H1 (cell line): Measurements from ENCODE around the gene ECSIT. TPM values are rescaled to one million over a fixed set of nuclear protein-coding genes. Genes with fewer than 3 reads are reported as not detected.

Source experiments
- CTCF ChIA-PET: fragments of 300-600 bp; sonication (Branson Sonifier 250); formaldehyde crosslinking; loops from one replicate; lab custom pipeline; 2021; ENCODE audit not compliant: partially characterized antibody; lab: Charles Lee
- POLR2A ChIA-PET: fragments of 300-600 bp; sonication (Branson Sonifier 250); formaldehyde crosslinking; loops from one replicate; lab custom pipeline; 2021; ENCODE audit warnings: inconsistent platforms; ENCODE audit not compliant: partially characterized antibody; lab: Charles Lee
- DNase-seq, 2 experiments: peaks; one replicate each; pipeline versions ENCODE4 v3.0.0 to v3.0.0-alpha.2; 2010 to 2022; ENCODE audit warnings: low spot score in 2 of 2, low read depth in 1 of 2, mixed read lengths in 1 of 2
- FAIRE-seq: peaks from 2 replicates; lab custom pipeline; 2011; peaks lifted over from hg19 to GRCh38; lab: Jason Lieb, UNC
- H2AFZ ChIP-seq: 2 replicates; pipeline ENCODE4 v1.8.1; 2012; ENCODE audit warnings: low read length, inconsistent platforms
- H2AK5ac ChIP-seq: 2 replicates; pipeline ENCODE4 v1.6.1; 2013; ENCODE audit warnings: low read depth, low read length
- H2BK120ac ChIP-seq: replicated peaks from 2 replicates; pipeline ENCODE3; 2013; ENCODE audit warnings: low read depth, low read length, inconsistent platforms
- H2BK12ac ChIP-seq: 2 replicates; pipeline ENCODE4 v1.6.1; 2013; ENCODE audit warnings: low read depth, low read length
- H2BK15ac ChIP-seq: 2 replicates; pipeline ENCODE4 v1.6.1; 2013; ENCODE audit warnings: low read length
- H2BK20ac ChIP-seq: 2 replicates; pipeline ENCODE4 v1.6.1; 2013; ENCODE audit warnings: low read length
- H2BK5ac ChIP-seq: 2 replicates; pipeline ENCODE4 v1.6.1; 2013; ENCODE audit warnings: low read depth, low read length
- H3K14ac ChIP-seq: 2 replicates; pipeline ENCODE4 v1.6.1; 2013; ENCODE audit warnings: inconsistent platforms; ENCODE audit not compliant: insufficient read length
- H3K18ac ChIP-seq: 2 replicates; pipeline ENCODE4 v1.6.1; 2013; ENCODE audit warnings: low read length; ENCODE audit errors: extremely low read depth
- H3K23ac ChIP-seq: 2 replicates; pipeline ENCODE4 v1.6.1; 2013; ENCODE audit warnings: inconsistent platforms; ENCODE audit not compliant: insufficient read length
- H3K23me2 ChIP-seq: 2 replicates; pipeline ENCODE4 v1.6.1; 2013; ENCODE audit warnings: low read depth, low read length
- H3K27ac ChIP-seq: 2 replicates; pipeline ENCODE4 v1.6.1; 2011; ENCODE audit warnings: low read depth, low read length, inconsistent platforms
- H3K27me3 ChIP-seq, 4 experiments: replicated peaks in 1 of 4; 1 replicate in 1 of 4; 2 replicates in 3 of 4; pipeline versions ENCODE4 v1.6.1 to v1.8.1; 2011 to 2013; ENCODE audit warnings: low read length in 3 of 4, mild to moderate bottlenecking in 3 of 4, inconsistent platforms in 2 of 4, mixed read lengths in 2 of 4, moderate library complexity in 1 of 4; ENCODE audit not compliant: control insufficient read depth in 3 of 4, insufficient read depth in 3 of 4; ENCODE audit errors: extremely low read depth in 1 of 4
- H3K36me3 ChIP-seq, 4 experiments: 2 replicates each; pipeline versions ENCODE4 v1.6.1 to v1.8.1; 2011 to 2013; ENCODE audit warnings: mild to moderate bottlenecking in 4 of 4, low read length in 3 of 4, moderate library complexity in 2 of 4, control low read depth in 1 of 4, inconsistent platforms in 1 of 4; ENCODE audit not compliant: insufficient read depth in 4 of 4, control insufficient read depth in 2 of 4
- H3K4ac ChIP-seq: replicated peaks from 2 replicates; pipeline ENCODE3; 2013; ENCODE audit warnings: low read length, low read depth, mixed read lengths, inconsistent platforms; ENCODE audit not compliant: insufficient read length
- H3K4me1 ChIP-seq, 4 experiments: replicated peaks in 1 of 4; 1 replicate in 1 of 4; 2 replicates in 3 of 4; pipeline versions ENCODE4 v1.6.1 to v1.8.1; 2011 to 2013; ENCODE audit warnings: low read length in 3 of 4, inconsistent platforms in 2 of 4, mixed read lengths in 1 of 4; ENCODE audit not compliant: insufficient read depth in 4 of 4, control insufficient read depth in 3 of 4
- H3K4me2 ChIP-seq, 2 experiments: 2 replicates each; pipeline versions ENCODE4 v1.6.1 to v1.8.1; 2011 to 2013; ENCODE audit warnings: low read depth in 2 of 2, low read length in 2 of 2, control low read depth in 1 of 2, inconsistent platforms in 1 of 2, mild to moderate bottlenecking in 1 of 2; ENCODE audit not compliant: insufficient read depth in 1 of 2
- H3K4me3 ChIP-seq, 4 experiments: fragments of 200-600, 300-600 bp in 1 of 4; sonication (generic), shearing (Covaris generic), sonication (Bioruptor Twin) in 1 of 4; 2 replicates each; pipeline versions ENCODE4 v1.5.1 to v1.8.1; 2011 to 2016; ENCODE audit warnings: low read length in 4 of 4, low read depth in 3 of 4, control low read depth in 2 of 4, inconsistent platforms in 2 of 4, mild to moderate bottlenecking in 2 of 4, mixed read lengths in 1 of 4, moderate library complexity in 1 of 4; ENCODE audit not compliant: insufficient read depth in 2 of 4; ENCODE audit errors: extremely low read depth in 1 of 4
- H3K56ac ChIP-seq: replicated peaks from 2 replicates; pipeline ENCODE3; 2013; ENCODE audit warnings: low read depth, mild to moderate bottlenecking, mixed read lengths, low read length, inconsistent platforms; ENCODE audit not compliant: insufficient read length
- H3K79me1 ChIP-seq: 2 replicates; pipeline ENCODE4 v1.6.1; 2013; ENCODE audit warnings: low read depth, low read length, control low read depth
- H3K79me2 ChIP-seq, 2 experiments: 2 replicates each; pipeline versions ENCODE4 v1.6.1 to v1.8.1; 2012 to 2013; ENCODE audit warnings: low read length in 2 of 2, mild to moderate bottlenecking in 2 of 2, inconsistent platforms in 1 of 2; ENCODE audit not compliant: insufficient read depth in 2 of 2, control insufficient read depth in 1 of 2
- H3K9ac ChIP-seq, 4 experiments: replicated peaks in 1 of 4; 1 replicate in 1 of 4; 2 replicates in 3 of 4; pipeline versions ENCODE4 v1.6.1 to v1.8.1; 2011 to 2013; ENCODE audit warnings: low read depth in 3 of 4, low read length in 3 of 4, control low read depth in 2 of 4, mild to moderate bottlenecking in 2 of 4, moderate library complexity in 2 of 4, inconsistent platforms in 1 of 4; ENCODE audit errors: extremely low read depth in 1 of 4
- H3K9me3 ChIP-seq, 2 experiments: 2 replicates each; pipeline versions ENCODE4 v1.6.1 to v1.8.1; 2012 to 2013; ENCODE audit warnings: mild to moderate bottlenecking in 2 of 2, moderate library complexity in 2 of 2, control low read depth in 1 of 2, inconsistent platforms in 1 of 2, low read depth in 1 of 2, low read length in 1 of 2, mixed read lengths in 1 of 2; ENCODE audit not compliant: insufficient read depth in 2 of 2
- H4K20me1 ChIP-seq, 2 experiments: replicated peaks in 1 of 2; 2 replicates each; pipeline versions ENCODE3 to v1.8.1; 2011 to 2013; ENCODE audit warnings: inconsistent platforms in 2 of 2, low read length in 2 of 2, mild to moderate bottlenecking in 1 of 2; ENCODE audit not compliant: insufficient read depth in 2 of 2, control insufficient read depth in 1 of 2
- H4K5ac ChIP-seq: 2 replicates; pipeline ENCODE4 v1.6.1; 2013; ENCODE audit warnings: low read length, low read depth, mixed read lengths, inconsistent platforms; ENCODE audit not compliant: insufficient read length
- H4K8ac ChIP-seq: 2 replicates; pipeline ENCODE4 v1.8.0; 2013; ENCODE audit warnings: mild to moderate bottlenecking, moderate library complexity, low read length, inconsistent platforms; ENCODE audit not compliant: insufficient read depth; ENCODE audit errors: extremely low read depth
- H4K91ac ChIP-seq: replicated peaks from 2 replicates; pipeline ENCODE3; 2013; ENCODE audit warnings: low read length, mixed read lengths, inconsistent platforms; ENCODE audit not compliant: insufficient read length
- EP300 ChIP-seq, 2 experiments: IDR thresholded peaks; 1 replicate in 1 of 2; 2 replicates in 1 of 2; pipeline ENCODE4 v1.6.1; 2011 to 2012; ENCODE audit warnings: low read depth in 2 of 2, low read length in 2 of 2, mild to moderate bottlenecking in 2 of 2, borderline replicate concordance in 1 of 2, inconsistent platforms in 1 of 2, moderate library complexity in 1 of 2
- JUN ChIP-seq: IDR thresholded peaks from 2 replicates; pipeline ENCODE4 v1.6.1; 2011; ENCODE audit warnings: low read depth, mild to moderate bottlenecking, improper control_type of control experiment, low read length
- POLR2AphosphoS5 ChIP-seq: IDR thresholded peaks from 2 replicates; pipeline ENCODE4 v1.6.1; 2011; ENCODE audit warnings: low read depth, low read length
- RFX5 ChIP-seq: IDR thresholded peaks from 2 replicates; pipeline ENCODE4 v1.6.1; 2011; ENCODE audit warnings: low read depth, low read length, improper control_type of control experiment, borderline replicate concordance
- TAF1 ChIP-seq: IDR thresholded peaks from 2 replicates; pipeline ENCODE4 v1.6.1; 2011; ENCODE audit warnings: mild to moderate bottlenecking, low read depth, low read length
- WGBS, 2 experiments: shearing (Covaris generic) in 1 of 2; methylation state at CpG; one replicate each; pipeline versions ENCODE4 v1.1.6 to v1.1.7; 2013 to 2015; ENCODE audit warnings: low lambda C conversion rate in 2 of 2, mixed read lengths in 2 of 2, inconsistent platforms in 1 of 2, low coverage in 1 of 2, missing lambda C conversion rate in 1 of 2; ENCODE audit not compliant: insufficient replicate concordance in 2 of 2, insufficient coverage in 1 of 2, insufficient read length in 1 of 2; ENCODE audit errors: extremely low coverage in 1 of 2, missing lambda C conversion rate in 1 of 2; 5-methylcytosine and 5-hydroxymethylcytosine counted together
- polyA plus RNA-seq, 7 experiments: library from polyadenylated mRNA; depleted of rRNA in 3 of 7; stranded (reverse) in 5 of 7; unstranded in 2 of 7; fragments of >200 nt in 5 of 7; fragments of 200-250 nt in 2 of 7; gene quantifications; 1 replicate in 5 of 7; 2 replicates in 1 of 7; 4 replicates in 1 of 7; pipeline versions ENCODE4 v1.2.1 to v1.2.3, GENCODE V29; 2011 to 2013; ENCODE audit warnings: missing spikeins in 2 of 7, mixed read lengths in 2 of 7
- total RNA-seq: library from RNA; stranded (reverse); fragmentation: NEBNext Ultra II Directional; extraction: Animal tissue kit (Norgen Biotek cat#: 25700); gene quantifications from 2 replicates; pipeline ENCODE4 v1.2.1, GENCODE V29; 2021

Gene ECSIT
- total and polyA plus RNA-seq, 2 of the 8 experiments (the other 6 are each of a cell fraction or from before 2014, with no cell fraction given), result 55.7 to 74.1 TPM

- peaks cover 4% of the 10 kb centered on the region for H3K79me1 ChIP-seq
- no peaks in the 10 kb centered on the region; a peak in 1 of 4 replicates for H3K79me2 ChIP-seq
- no peaks in the 10 kb centered on the region for H3K27me3 ChIP-seq
- ChIA-PET CTCF (interaction anchor here (0.6 to 1.4 kb wide), 2 partner anchors 46 to 1277 kb away, joined by 3 to 4 read pairs; no protein-coding TSS in a partner anchor), POLR2A (interaction anchor here (2.6 kb wide), 1 partner anchor 18 kb away, joined by 7 read pairs; no protein-coding TSS in a partner anchor)
- no peak overlapping the region for H3K27ac ChIP-seq
- H3K4me2 ChIP-seq, result no peak overlapping the region
- peaks cover 0 to 4% (median 2%) of the 10 kb centered on the region in 4 experiments; a peak in 3 of 7 replicates for H3K4me1 ChIP-seq
- no peak overlapping the region for H2BK5ac ChIP-seq
- H4K5ac ChIP-seq, result no peak overlapping the region
- no peak overlapping the region for H4K8ac ChIP-seq
- DNase-seq, result no peak
- 87% methylated on average over 7 of the region's 7 CpGs; no CpG with 5 or more reads in 1 of the 2 experiments for WGBS, 2 experiments
- H3K9ac ChIP-seq, result no peak overlapping the region
- no peak overlapping the region for H3K18ac ChIP-seq
- H3K14ac ChIP-seq, result no peak overlapping the region
- H3K23ac ChIP-seq, result no peak overlapping the region
- peaks cover 1 to 3% of the 10 kb centered on the region in 2 experiments for H4K20me1 ChIP-seq
- H2BK15ac ChIP-seq, result no peak overlapping the region
- H2BK12ac ChIP-seq, result no peak overlapping the region
- FAIRE-seq, result no peak
- H3K4me3 ChIP-seq, result no peak overlapping the region
- H3K9me3 ChIP-seq, result no peaks in the 10 kb centered on the region
- no peak overlapping the region for H2AK5ac ChIP-seq
- H3K36me3 ChIP-seq, result peaks cover 0 to under 1% (median 0%) of the 10 kb centered on the region in 4 experiments; a peak in 1 of 8 replicates
- no peak overlapping the region for H4K91ac ChIP-seq
- H2BK20ac ChIP-seq, result no peak overlapping the region
- no peak overlapping the region for H3K56ac ChIP-seq
- no peak overlapping the region for H2BK120ac ChIP-seq
- H3K23me2 ChIP-seq, result no peaks in the 10 kb centered on the region
- no peak overlapping the region for H2AFZ ChIP-seq
- H3K4ac ChIP-seq, result no peak overlapping the region
- TF ChIP-seq POLR2AphosphoS5 (no peak), RFX5 (no peak), JUN (no peak), TAF1 (no peak), EP300 (IDR thresholded peaks at IDR 0.05; ENCODE audit: borderline replicate concordance in 1 of 2, low read depth in 2 of 2, low read length in 2 of 2) (no peak)
These were observed 29.0 kb downstream of the ECSIT start for GRCh38 chr19:11499890-11500420.
